ENCODE results near the gene TMEM202.

DNA sequence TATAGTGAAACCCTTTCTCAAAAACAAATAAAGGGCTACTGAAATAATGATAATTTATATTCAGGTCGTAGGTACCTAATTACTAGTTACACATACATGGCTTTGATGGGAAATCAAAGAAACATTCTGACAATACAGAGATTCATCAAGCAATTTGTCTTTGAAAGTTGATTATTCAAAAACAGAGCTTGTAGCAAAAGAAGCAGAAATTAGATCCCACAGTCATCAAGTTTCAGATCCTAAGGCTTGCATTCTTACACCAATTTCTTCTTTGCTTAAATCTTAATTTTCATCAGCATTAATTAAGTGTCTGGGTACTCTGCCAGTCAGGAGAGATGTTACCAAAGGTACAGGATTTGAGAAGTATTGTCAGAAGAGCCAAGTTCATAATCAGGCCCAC, 20.8 kb upstream of the TMEM202 start:
- TF ChIP-seq, protein P1, sequence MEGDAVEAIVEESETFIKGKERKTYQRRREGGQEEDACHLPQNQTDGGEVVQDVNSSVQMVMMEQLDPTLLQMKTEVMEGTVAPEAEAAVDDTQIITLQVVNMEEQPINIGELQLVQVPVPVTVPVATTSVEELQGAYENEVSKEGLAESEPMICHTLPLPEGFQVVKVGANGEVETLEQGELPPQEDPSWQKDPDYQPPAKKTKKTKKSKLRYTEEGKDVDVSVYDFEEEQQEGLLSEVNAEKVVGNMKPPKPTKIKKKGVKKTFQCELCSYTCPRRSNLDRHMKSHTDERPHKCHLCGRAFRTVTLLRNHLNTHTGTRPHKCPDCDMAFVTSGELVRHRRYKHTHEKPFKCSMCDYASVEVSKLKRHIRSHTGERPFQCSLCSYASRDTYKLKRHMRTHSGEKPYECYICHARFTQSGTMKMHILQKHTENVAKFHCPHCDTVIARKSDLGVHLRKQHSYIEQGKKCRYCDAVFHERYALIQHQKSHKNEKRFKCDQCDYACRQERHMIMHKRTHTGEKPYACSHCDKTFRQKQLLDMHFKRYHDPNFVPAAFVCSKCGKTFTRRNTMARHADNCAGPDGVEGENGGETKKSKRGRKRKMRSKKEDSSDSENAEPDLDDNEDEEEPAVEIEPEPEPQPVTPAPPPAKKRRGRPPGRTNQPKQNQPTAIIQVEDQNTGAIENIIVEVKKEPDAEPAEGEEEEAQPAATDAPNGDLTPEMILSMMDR (IDR thresholded peaks at IDR 0.05), result no peak
- no peak for TF ChIP-seq POLR2AphosphoS5 (IDR thresholded peaks at IDR 0.05)
- TF ChIP-seq POLR2A (IDR thresholded peaks at IDR 0.05), result no peak
- no peak for TF ChIP-seq EP300 (IDR thresholded peaks at IDR 0.05)

Measured in stomach (tissue), 4 donors.